GM06990 (cell line): ENCODE measurements around the gene ZPBP2.

Experiments
- DNase-seq: peaks from one replicate; pipeline ENCODE4 v3.0.0-alpha.2; 2011; ENCODE audit not compliant: insufficient read length; ENCODE audit errors: extremely low read depth
- H3K27me3 ChIP-seq: replicated peaks from 2 replicates; pipeline ENCODE4 v1.6.0; 2011; ENCODE audit warnings: low read length; ENCODE audit not compliant: control insufficient read depth, insufficient read depth
- H3K36me3 ChIP-seq: 2 replicates; pipeline ENCODE4 v1.5.1; 2011; ENCODE audit warnings: low read length; ENCODE audit not compliant: control insufficient read depth, insufficient read depth
- H3K4me3 ChIP-seq: replicated peaks from 2 replicates; pipeline ENCODE4 v1.5.1; 2011; ENCODE audit warnings: low read depth, mild to moderate bottlenecking, control low read depth, low read length
- CTCF ChIP-seq: IDR thresholded peaks from 2 replicates; pipeline ENCODE4 v1.5.1; 2011; ENCODE audit warnings: low read length, control low read depth, mild to moderate bottlenecking, inconsistent platforms; ENCODE audit not compliant: insufficient read depth, poor library complexity, severe bottlenecking

Gene ZPBP2

GRCh38 chr17:39920218-39921210, 52.5 kb downstream of the ZPBP2 start:
- Histone ChIP-seq H3K36me3 (peaks cover 32% of the 10 kb centered on the region), H3K4me3 (no peak overlapping the region), H3K27me3 (no peaks in the 10 kb centered on the region)
- peak; percentile 59 for DNase-seq
- TF ChIP-seq CTCF: no peak

- peak; percentile 44 for DNase-seq
- Histone ChIP-seq H3K4me3 (no peak overlapping the region), H3K36me3 (peaks cover 32% of the 10 kb centered on the region)
Measured at GRCh38 chr17:39921323-39921722, 53.3 kb downstream of the ZPBP2 start.

GRCh38 chr17:39922006-39922405, 54.0 kb downstream of the ZPBP2 start:
- Histone ChIP-seq H3K4me3 (no peak overlapping the region), H3K36me3 (peaks cover 32% of the 10 kb centered on the region), H3K27me3 (no peaks in the 10 kb centered on the region)
- no peak for TF ChIP-seq CTCF
- DNase-seq: no peak

More at GRCh38 chr17:39921323-39921722, 53.3 kb downstream of the ZPBP2 start:
- no peaks in the 10 kb centered on the region for H3K27me3 ChIP-seq
- TF ChIP-seq CTCF: no peak

GRCh38 chr17:39923230-39923629, 55.2 kb downstream of the ZPBP2 start:
- no peak overlapping the region for H3K4me3 ChIP-seq
- no peak for TF ChIP-seq CTCF
- no peak for DNase-seq
- H3K36me3 ChIP-seq: peaks cover 32% of the 10 kb centered on the region
- no peaks in the 10 kb centered on the region for H3K27me3 ChIP-seq

- H3K27me3 ChIP-seq: no peaks in the 10 kb centered on the region
- no peak overlapping the region for H3K4me3 ChIP-seq
- peak; percentile 23 for TF ChIP-seq CTCF
- no peak for DNase-seq
- peaks cover 30% of the 10 kb centered on the region for H3K36me3 ChIP-seq
Measured at GRCh38 chr17:39923836-39924690, 56.1 kb downstream of the ZPBP2 start.
